GM10248 (cell line): ENCODE data around the gene PCDH9.

Experiments used
- CTCF ChIA-PET: fragments of 300-600 bp; sonication (Branson Sonifier 250); formaldehyde crosslinking; extraction: SDS; loops from one replicate; lab custom pipeline; 2021; ENCODE audit warnings: antibody characterized with exemption; lab: Yijun Ruan, JAX
- POLR2A ChIA-PET: fragments of 350-650 bp; sonication (Branson Sonifier 250); formaldehyde crosslinking; extraction: SDS; loops from one replicate; lab custom pipeline; 2020; ENCODE audit warnings: antibody characterized with exemption; lab: Yijun Ruan, JAX
- DNase-seq: peaks from one replicate; pipeline ENCODE4 v3.0.0; 2012; ENCODE audit errors: extremely low spot score
- TF ChIP-seq, protein P1 (sequence below): IDR thresholded peaks from 2 replicates; pipeline ENCODE4 v1.5.1; 2012; ENCODE audit warnings: mild to moderate bottlenecking, low read depth; ENCODE audit errors: extremely low read depth, missing control alignments, control extremely low read depth

Gene PCDH9

DNA sequence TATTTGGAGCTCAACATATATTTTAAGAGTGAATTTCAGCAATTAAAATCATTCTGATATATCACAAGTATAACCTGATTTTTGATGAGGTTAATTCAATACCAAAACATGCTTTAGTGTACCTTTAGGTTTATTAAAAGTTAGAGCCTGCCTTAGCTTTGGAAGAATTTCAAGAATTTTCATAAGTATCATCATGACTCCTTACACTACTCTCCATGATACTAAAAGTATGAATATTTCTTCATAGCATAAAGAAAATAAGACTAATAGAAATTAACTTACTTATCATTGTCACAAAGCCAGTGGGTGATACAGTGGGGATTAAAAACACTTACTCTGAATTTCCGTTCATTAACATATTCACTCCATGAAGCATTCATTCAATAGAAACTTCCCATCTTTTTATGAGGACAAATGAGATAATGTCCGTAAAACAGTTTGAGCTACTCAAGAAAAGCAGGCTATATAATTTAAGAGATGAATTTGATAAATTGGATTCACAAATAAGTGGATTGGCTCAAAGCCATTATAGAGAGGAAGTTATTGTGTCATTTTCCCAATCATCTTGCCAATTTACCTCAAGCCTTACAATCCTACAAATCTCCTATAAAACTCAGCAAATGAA, 214.0 kb downstream of the PCDH9 start:
- ChIA-PET CTCF (interaction anchor here (1.0 to 2.1 kb wide), 2 partner anchors 17 to 21 kb away, joined by 3 to 7 read pairs; no protein-coding TSS in a partner anchor), POLR2A (no interaction called here)
- TF ChIP-seq, protein P1, sequence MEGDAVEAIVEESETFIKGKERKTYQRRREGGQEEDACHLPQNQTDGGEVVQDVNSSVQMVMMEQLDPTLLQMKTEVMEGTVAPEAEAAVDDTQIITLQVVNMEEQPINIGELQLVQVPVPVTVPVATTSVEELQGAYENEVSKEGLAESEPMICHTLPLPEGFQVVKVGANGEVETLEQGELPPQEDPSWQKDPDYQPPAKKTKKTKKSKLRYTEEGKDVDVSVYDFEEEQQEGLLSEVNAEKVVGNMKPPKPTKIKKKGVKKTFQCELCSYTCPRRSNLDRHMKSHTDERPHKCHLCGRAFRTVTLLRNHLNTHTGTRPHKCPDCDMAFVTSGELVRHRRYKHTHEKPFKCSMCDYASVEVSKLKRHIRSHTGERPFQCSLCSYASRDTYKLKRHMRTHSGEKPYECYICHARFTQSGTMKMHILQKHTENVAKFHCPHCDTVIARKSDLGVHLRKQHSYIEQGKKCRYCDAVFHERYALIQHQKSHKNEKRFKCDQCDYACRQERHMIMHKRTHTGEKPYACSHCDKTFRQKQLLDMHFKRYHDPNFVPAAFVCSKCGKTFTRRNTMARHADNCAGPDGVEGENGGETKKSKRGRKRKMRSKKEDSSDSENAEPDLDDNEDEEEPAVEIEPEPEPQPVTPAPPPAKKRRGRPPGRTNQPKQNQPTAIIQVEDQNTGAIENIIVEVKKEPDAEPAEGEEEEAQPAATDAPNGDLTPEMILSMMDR = no peak
- no peak for DNase-seq

DNA sequence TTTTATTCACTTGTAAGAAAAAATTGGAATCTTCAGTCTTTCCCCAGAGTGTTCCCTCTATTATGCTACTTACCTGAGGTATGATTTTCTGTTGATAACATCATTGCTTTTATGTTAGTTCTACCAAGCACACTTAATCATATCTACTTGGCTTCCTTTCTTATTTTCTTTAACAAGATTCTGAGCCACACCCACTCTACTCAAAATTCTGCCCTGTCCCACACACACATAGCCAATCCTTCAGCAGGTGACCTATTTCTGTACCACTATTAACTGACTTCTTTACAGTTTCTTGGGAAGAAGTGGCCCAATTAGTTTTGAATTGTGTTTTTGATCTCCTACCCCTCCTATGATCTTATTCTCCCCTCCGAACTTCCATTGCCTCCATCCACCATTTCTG, 215.7 kb downstream of the PCDH9 start:
- CTCF ChIA-PET = interaction anchor here (1.0 kb wide), 1 partner anchor 13 kb away, joined by 3 read pairs; no protein-coding TSS in a partner anchor
- DNase-seq = no peak
- POLR2A ChIA-PET = no interaction called here
- TF ChIP-seq, protein P1 = no peak

DNA sequence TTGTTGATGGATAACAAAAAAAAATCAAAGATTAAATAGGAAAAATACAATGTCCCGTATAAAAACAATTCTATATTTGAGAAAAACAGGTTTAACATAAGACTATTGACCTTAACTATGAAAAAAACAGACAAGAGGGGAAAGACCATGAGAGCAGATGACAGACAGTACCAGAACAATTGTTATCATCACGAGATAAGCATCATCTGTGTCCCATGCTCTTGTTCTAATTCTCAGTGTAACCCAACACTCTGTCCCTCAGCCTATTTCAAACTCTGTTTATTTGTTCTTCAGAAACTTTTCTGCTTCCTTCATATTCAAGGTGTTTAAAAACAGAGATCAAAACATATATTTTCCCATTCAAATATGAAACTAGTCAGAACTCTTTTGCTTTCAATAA, 216.4 kb downstream of the PCDH9 start:
- TF ChIP-seq, protein P1 = no peak
- ChIA-PET CTCF (interaction anchor here (1.0 kb wide), 1 partner anchor 13 kb away, joined by 3 read pairs; no protein-coding TSS in a partner anchor), POLR2A (no interaction called here)
- no peak for DNase-seq

DNA sequence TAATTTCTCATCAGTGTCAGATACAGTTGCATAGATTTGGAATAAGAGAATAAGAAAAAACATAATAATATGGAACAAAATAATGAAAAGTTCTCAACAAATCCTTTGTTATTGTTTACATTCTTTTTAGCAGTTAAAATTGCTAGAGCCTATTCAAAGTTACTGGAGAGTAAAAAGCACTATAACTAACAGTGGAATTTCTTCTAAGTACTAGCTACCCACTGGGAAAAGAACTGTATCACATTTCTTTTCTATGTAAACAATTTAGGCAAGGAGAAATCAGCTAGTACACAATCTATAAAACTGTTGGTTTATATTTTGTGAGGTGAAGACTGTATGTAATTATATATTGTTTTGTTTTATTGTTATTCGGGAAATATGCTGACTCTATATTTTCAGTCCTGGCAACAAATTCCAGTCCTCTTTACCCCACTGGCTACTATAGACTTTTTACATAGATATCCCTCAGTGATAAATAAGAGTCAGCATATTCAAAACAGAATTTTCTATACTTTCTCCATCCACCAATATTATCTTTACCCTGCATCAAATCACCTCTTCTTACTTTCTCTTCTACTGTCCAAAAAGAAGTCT, 222.0 kb downstream of the PCDH9 start:
- no peak for DNase-seq
- POLR2A ChIA-PET = no interaction called here
- TF ChIP-seq, protein P1 = no peak
- CTCF ChIA-PET = no interaction called here

DNA sequence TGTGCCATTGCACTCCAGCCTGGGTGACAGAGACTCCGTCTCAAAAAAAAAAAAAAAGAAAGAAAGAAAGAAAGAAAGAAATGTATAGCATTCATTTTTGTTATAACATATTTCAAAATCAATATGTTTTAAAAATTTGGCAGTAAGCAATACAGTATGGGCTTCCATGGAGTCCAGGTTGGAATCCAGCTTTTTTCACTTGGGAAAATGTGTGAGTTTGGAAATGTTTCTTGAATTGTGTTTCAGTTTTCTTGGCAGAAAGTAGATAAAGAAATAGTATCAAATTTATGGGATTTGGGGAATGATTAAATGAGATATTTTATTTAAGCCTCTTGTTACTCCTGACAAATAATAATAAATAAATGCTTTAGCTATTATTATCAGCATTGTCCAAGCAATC, 225.6 kb downstream of the PCDH9 start:
- no peak for DNase-seq
- TF ChIP-seq, protein P1 = no peak
- ChIA-PET POLR2A (no interaction called here), CTCF (no interaction called here)

DNA sequence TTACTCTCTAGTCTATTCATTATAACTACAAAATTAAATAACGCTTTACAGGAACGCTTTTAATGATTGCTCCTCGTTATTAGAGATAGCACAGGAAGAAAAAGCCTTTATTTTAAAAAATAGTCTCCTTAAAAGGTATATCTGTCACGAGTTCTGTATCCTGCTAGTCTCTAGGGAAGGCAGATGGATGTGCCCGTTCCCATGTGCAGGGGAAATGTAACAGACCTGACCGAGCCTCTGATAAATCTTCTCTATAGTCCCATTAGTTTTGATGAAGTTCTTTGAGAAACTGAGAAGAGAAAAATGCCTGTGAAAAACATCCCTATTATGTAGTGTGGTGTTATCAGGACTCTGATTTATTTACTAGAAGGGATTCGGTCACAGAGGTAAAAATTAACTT, 226.4 kb downstream of the PCDH9 start:
- POLR2A ChIA-PET = no interaction called here
- CTCF ChIA-PET = no interaction called here
- TF ChIP-seq, protein P1 = no peak
- DNase-seq = no peak
